HG03064 (cell line): ENCODE data around the gene SLC44A3.

ENCODE experiments used
- ATAC-seq: cut with Tn5 transposase; IDR thresholded peaks from one replicate; pipeline ENCODE4 v1.9.1; 2021; ENCODE audit warnings: low read depth; ENCODE audit not compliant: unreplicated experiment

SLC44A3 gene

GRCh38 chr1:94866164-94866807, 46.1 kb downstream of the SLC44A3 start:
- ATAC-seq, result no peak

- ATAC-seq, result no peak
Measured at GRCh38 chr1:94871031-94871430, 50.9 kb downstream of the SLC44A3 start.

GRCh38 chr1:94872771-94873495, 52.8 kb downstream of the SLC44A3 start:
- no peak for ATAC-seq

GRCh38 chr1:94873520-94874351, 53.6 kb downstream of the SLC44A3 start:
- ATAC-seq, result no peak

- ATAC-seq, result no peak
Measured at GRCh38 chr1:94874423-94874822, 54.3 kb downstream of the SLC44A3 start.

- no peak for ATAC-seq
Measured at GRCh38 chr1:94875794-94876193, 55.6 kb downstream of the SLC44A3 start.

GRCh38 chr1:94876362-94876761, 56.2 kb downstream of the SLC44A3 start:
- no peak for ATAC-seq

GRCh38 chr1:94878329-94878728, 58.2 kb downstream of the SLC44A3 start:
- no peak for ATAC-seq

GRCh38 chr1:94883691-94884090, 63.5 kb downstream of the SLC44A3 start:
- ATAC-seq, result no peak

- no peak for ATAC-seq
Measured at GRCh38 chr1:94884106-94884505, 63.9 kb downstream of the SLC44A3 start.

- ATAC-seq, result no peak
Measured at GRCh38 chr1:94884507-94884906, 64.3 kb downstream of the SLC44A3 start.

GRCh38 chr1:94886361-94886760, 66.2 kb downstream of the SLC44A3 start:
- ATAC-seq, result no peak

- no peak for ATAC-seq
Measured at GRCh38 chr1:94887106-94887505, 66.9 kb downstream of the SLC44A3 start.

- no peak for ATAC-seq
Measured at GRCh38 chr1:94887603-94888171, 67.5 kb downstream of the SLC44A3 start.

GRCh38 chr1:94888201-94888600, 68.0 kb downstream of the SLC44A3 start:
- ATAC-seq, result no peak

GRCh38 chr1:94892604-94893254, 72.6 kb downstream of the SLC44A3 start:
- ATAC-seq, result no peak

GRCh38 chr1:94894630-94895029, 74.5 kb downstream of the SLC44A3 start:
- no peak for ATAC-seq

- ATAC-seq, result no peak
Measured at GRCh38 chr1:94895518-94895917, 75.4 kb downstream of the SLC44A3 start.

- no peak for ATAC-seq
Measured at GRCh38 chr1:94898491-94899385, 78.6 kb downstream of the SLC44A3 start.

GRCh38 chr1:94899756-94900155, 79.6 kb downstream of the SLC44A3 start:
- ATAC-seq, result no peak
